HG02763 (cell line): ENCODE measurements around the gene MYO18B.

Experiments
- ATAC-seq: cut with Tn5 transposase; IDR thresholded peaks from one replicate; pipeline ENCODE4 v1.9.1; 2021; ENCODE audit warnings: mild to moderate bottlenecking, moderate library complexity; ENCODE audit not compliant: unreplicated experiment

The MYO18B gene

GRCh38 chr22:25933158-25933788, 191.3 kb downstream of the MYO18B start:
- no peak for ATAC-seq

GRCh38 chr22:25935266-25936058, 193.5 kb downstream of the MYO18B start:
- no peak for ATAC-seq

GRCh38 chr22:25938151-25938550, 196.2 kb downstream of the MYO18B start:
- ATAC-seq, result no peak

GRCh38 chr22:25939384-25939783, 197.4 kb downstream of the MYO18B start:
- ATAC-seq, result no peak

GRCh38 chr22:25940479-25940878, 198.5 kb downstream of the MYO18B start:
- ATAC-seq, result no peak

- ATAC-seq, result no peak
These were observed 199.5 kb downstream of the MYO18B start for GRCh38 chr22:25941365-25941960.

- ATAC-seq, result no peak
These were observed 200.3 kb downstream of the MYO18B start for GRCh38 chr22:25942115-25942855.

- ATAC-seq, result no peak
These were observed 200.9 kb downstream of the MYO18B start for GRCh38 chr22:25942856-25943411.

- ATAC-seq, result no peak
These were observed 208.1 kb downstream of the MYO18B start for GRCh38 chr22:25950111-25950510.

GRCh38 chr22:25953276-25953675, 211.3 kb downstream of the MYO18B start:
- no peak for ATAC-seq

- no peak for ATAC-seq
These were observed 211.9 kb downstream of the MYO18B start for GRCh38 chr22:25953919-25954318.

- ATAC-seq, result no peak
These were observed 213.3 kb downstream of the MYO18B start for GRCh38 chr22:25955323-25955722.

GRCh38 chr22:25956801-25957200, 214.8 kb downstream of the MYO18B start:
- no peak for ATAC-seq

GRCh38 chr22:25959818-25960774, 218.1 kb downstream of the MYO18B start:
- ATAC-seq, result no peak

- no peak for ATAC-seq
These were observed 219.7 kb downstream of the MYO18B start for GRCh38 chr22:25961699-25962098.

- ATAC-seq, result no peak
These were observed 220.7 kb downstream of the MYO18B start for GRCh38 chr22:25962711-25963110.

- ATAC-seq, result no peak
These were observed 223.2 kb downstream of the MYO18B start for GRCh38 chr22:25964961-25965730.

- ATAC-seq, result no peak
These were observed 224.5 kb downstream of the MYO18B start for GRCh38 chr22:25966448-25966913.

GRCh38 chr22:25969286-25969685, 227.3 kb downstream of the MYO18B start:
- no peak for ATAC-seq
